ENCODE measurements around the gene ADGRA1. TPM values are rescaled to one million over a fixed set of nuclear protein-coding genes. Genes with fewer than 3 reads are reported as not detected.

Gene ADGRA1
- total and polyA plus RNA-seq, 10 of the 15 experiments (the other 5 are each of a cell fraction or from before 2014, with no cell fraction given): not detected

- no peak for TF ChIP-seq ZBTB40 (IDR thresholded peaks at IDR 0.05; ENCODE audit: borderline replicate concordance)
- TF ChIP-seq PRDM15 (CRISPR knock-in tag; IDR thresholded peaks at IDR 0.05): no peak
Observed at GRCh38 chr10:133113146-133113830, 25.6 kb downstream of the ADGRA1 start (continued).

GRCh38 chr10:133113847-133114246 is 26.1 kb downstream of the ADGRA1 start:
- CTCF ChIA-PET: no interaction called here
- H3K27ac ChIP-seq (ENCODE audit: control insufficient read depth, insufficient read depth): no peak overlapping the region
- RAD21 ChIA-PET (ENCODE audit: unreplicated experiment): no interaction called here
- no peaks in the 10 kb centered on the region for H3K27me3 ChIP-seq (replicated peaks in 1 of 2; ENCODE audit: control insufficient read depth in 2 of 2, insufficient read depth in 2 of 2, low read length in 1 of 2)
- H3K9ac ChIP-seq (ENCODE audit: control insufficient read depth, insufficient read depth, low read length): no peak overlapping the region
- H3K9me3 ChIP-seq (replicated peaks; ENCODE audit: control insufficient read depth, insufficient read depth, low read length): peaks cover 4% of the 10 kb centered on the region; the same call in 1 of the 3 replicates
- H3K4me3 ChIP-seq: no peak overlapping the region
- intact Hi-C loops (cut with micrococcal nuclease; ENCODE audit: unreplicated experiment): no loop called here
- POLR2A ChIA-PET: no interaction called here
- in situ Hi-C loops (cut with MboI): no loop called here
- 63% methylated on average over 12 of the region's 12 CpGs for WGBS (ENCODE audit: insufficient coverage, insufficient replicate concordance, low lambda C conversion rate, missing lambda C conversion rate)
- H3K4me1 ChIP-seq (ENCODE audit: control insufficient read depth, insufficient read depth, low read length): no peaks in the 10 kb centered on the region
- no TSS peak for BruUV-seq (replicated peaks)
- ATAC-seq (no peak), FAIRE-seq (no peak), DNase-seq (ENCODE audit: low read depth, low spot score) (no peak)
- H4K20me1 ChIP-seq (ENCODE audit: control insufficient read depth, insufficient read depth): no peaks in the 10 kb centered on the region
- no peak overlapping the region for H3K4me2 ChIP-seq (ENCODE audit: control insufficient read depth, insufficient read depth)
- H3K36me3 ChIP-seq (ENCODE audit: control insufficient read depth in 2 of 2, insufficient read depth in 2 of 2, low read length in 1 of 2): no peaks in the 10 kb centered on the region
- SMC1A ChIA-PET (ENCODE audit: uncharacterized antibody, unreplicated experiment): no interaction called here
- no peaks in the 10 kb centered on the region for H3K79me2 ChIP-seq (ENCODE audit: control insufficient read depth, insufficient read depth, low read length)
- H2AFZ ChIP-seq (ENCODE audit: control insufficient read depth, low read depth, low read length): no peak overlapping the region
- TF ChIP-seq HDAC6 (IDR thresholded peaks at IDR 0.05; ENCODE audit: unreplicated experiment): no peak
- TF ChIP-seq BACH1 (IDR thresholded peaks at IDR 0.05; ENCODE audit: borderline replicate concordance): no peak
- no peak for TF ChIP-seq RELB (IDR thresholded peaks at IDR 0.05; ENCODE audit: low read depth)
- no peak for TF ChIP-seq SUPT20H (IDR thresholded peaks at IDR 0.05; ENCODE audit: borderline replicate concordance, control insufficient read depth, low read depth, low read length)
- no peak for TF ChIP-seq SPI1 (IDR thresholded peaks at IDR 0.05; ENCODE audit: borderline replicate concordance, insufficient read depth, low read depth, low read length)
- TF ChIP-seq ZNF217 (IDR thresholded peaks at IDR 0.05): no peak
- TF ChIP-seq MEF2B (IDR thresholded peaks at IDR 0.05; ENCODE audit: partially characterized antibody, poor library complexity, severe bottlenecking): no peak
- TF ChIP-seq CBX5 (IDR thresholded peaks at IDR 0.05; ENCODE audit: low read depth): no peak
- TF ChIP-seq CBFB (IDR thresholded peaks at IDR 0.05; ENCODE audit: low read depth): no peak
